ENCODE measurements around the gene JOSD2.

DNA sequence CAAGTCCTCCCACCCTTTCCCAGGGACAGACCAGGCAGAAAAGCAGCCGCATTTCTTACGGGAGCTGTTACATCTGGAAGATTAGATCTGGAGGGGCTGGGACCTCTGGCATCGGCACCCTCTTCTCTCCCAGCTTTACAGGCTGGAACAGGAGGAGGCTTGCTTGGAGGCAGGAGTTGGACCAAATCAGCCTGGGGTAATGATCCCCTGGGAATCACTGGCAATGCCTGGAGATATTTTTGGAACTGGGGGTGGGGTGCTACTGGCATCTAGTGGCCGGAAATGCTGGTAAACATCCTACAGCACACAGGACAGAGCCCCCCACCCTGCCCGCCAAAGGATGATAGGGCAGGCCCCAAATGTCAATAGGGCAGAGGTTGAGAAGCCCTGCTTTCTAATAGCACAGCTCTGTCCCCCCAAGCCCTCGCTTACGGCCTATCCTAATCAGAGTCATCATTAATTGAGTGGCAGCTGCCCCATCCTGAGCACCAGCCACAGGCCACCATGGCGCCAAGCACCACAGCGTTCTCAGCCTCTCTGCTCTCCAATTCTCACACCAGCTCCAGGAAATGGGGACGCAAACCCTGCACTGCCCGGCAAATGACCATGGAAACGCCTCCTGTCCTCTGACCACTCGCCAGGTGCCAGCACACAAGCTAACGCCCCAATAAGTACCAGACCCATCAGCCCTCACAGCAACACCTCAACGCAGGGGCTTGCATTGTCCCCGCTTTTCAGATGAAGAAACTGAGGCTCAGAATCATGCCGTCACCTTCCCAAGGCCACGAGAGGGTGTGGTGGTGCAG, 36.6 kb upstream of the JOSD2 start:
- TF ChIP-seq, protein P1, sequence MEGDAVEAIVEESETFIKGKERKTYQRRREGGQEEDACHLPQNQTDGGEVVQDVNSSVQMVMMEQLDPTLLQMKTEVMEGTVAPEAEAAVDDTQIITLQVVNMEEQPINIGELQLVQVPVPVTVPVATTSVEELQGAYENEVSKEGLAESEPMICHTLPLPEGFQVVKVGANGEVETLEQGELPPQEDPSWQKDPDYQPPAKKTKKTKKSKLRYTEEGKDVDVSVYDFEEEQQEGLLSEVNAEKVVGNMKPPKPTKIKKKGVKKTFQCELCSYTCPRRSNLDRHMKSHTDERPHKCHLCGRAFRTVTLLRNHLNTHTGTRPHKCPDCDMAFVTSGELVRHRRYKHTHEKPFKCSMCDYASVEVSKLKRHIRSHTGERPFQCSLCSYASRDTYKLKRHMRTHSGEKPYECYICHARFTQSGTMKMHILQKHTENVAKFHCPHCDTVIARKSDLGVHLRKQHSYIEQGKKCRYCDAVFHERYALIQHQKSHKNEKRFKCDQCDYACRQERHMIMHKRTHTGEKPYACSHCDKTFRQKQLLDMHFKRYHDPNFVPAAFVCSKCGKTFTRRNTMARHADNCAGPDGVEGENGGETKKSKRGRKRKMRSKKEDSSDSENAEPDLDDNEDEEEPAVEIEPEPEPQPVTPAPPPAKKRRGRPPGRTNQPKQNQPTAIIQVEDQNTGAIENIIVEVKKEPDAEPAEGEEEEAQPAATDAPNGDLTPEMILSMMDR (IDR thresholded peaks at IDR 0.05) = no peak
- no peak for TF ChIP-seq POLR2A (IDR thresholded peaks at IDR 0.05)
